NCI-H146 treated with DMSO at 0.1 percent for 48 hours (cell line): ENCODE measurements around the gene PRKCE.
A peak's percentile ranks its signal among the peaks of the same experiment; 100 is the strongest.

Experiments used
- DNase-seq: peaks from one replicate; lab custom pipeline; 2025; ENCODE audit not compliant: unreplicated experiment; lab: John Stamatoyannopoulos, UW

Gene PRKCE

DNA sequence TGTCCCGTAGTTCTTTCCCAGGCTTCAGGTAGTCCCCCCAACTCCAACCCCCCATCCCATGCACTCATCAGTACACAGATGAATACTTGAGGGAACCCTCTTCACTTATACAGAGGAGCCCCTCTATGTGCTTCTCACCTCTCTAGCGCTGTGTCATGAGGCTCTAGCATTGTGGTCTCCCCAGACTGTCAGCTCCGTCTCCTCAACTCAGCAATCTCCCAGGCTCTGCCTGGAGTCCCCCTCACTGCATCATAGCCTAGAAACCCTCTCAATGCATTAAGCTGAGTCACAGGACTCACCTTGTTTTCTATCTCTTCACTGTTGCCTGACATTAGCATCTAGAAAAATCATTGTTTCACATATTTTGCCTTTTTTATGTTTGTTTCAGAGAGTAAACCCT is 20.2 kb upstream of the PRKCE start:
- no peak for DNase-seq

DNA sequence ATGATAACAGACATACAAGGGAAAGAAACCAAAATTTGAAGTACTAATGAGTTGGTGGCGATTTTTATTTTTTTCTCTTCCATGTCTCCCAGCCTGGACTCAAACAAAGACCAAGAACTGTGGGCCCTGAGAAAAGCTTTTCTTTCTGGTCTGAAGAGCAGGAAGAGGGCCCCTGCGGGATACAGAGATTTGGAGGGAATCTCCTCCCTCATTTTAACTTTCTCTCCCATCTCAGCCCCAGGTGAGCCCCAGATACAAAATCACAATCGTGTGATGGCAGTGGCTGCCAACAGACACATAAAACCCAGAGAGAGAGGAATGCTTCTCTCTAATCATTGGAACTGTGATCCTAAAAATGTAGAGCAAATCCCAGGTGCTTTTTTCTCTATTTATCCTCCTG is 19.5 kb upstream of the PRKCE start:
- DNase-seq, result no peak

DNA sequence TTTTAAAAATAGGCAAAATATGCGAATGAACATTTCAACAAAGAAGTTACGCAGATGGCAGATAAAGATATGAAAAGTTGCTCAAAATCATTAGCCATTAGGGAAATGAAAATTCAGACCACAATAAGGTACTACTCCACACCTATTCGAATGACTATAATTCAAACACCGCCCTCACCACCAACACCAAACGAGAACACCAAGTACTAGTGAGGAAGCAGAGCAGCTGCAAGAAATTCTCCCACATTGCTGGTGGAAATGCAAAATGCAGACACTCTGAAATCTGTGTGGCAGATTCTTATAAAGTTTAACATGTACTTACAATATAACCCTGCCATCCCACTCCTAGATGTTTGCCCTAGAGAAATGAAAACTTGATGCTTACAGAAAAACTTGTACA is 17.3 kb upstream of the PRKCE start:
- DNase-seq, result no peak

DNA sequence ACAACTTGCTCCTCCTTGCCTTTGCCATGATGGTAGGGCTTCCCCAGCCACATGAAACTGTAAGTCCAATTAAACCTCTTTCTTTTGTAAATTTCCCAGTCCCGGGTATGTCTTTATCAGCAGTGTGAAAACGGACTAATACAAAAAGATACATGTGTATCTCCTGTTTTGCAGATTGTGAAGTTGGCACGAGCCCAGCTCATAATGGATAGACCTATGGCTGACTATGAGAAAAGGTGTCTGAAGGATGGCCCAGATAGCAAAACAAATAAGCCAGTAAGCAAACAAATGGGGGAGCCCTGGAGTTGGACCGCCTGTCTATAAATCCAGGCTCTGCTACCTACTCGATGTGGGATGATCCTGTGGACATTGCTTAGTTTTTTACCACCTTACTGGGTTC is 15.5 kb upstream of the PRKCE start:
- peak; percentile 31 for DNase-seq

DNA sequence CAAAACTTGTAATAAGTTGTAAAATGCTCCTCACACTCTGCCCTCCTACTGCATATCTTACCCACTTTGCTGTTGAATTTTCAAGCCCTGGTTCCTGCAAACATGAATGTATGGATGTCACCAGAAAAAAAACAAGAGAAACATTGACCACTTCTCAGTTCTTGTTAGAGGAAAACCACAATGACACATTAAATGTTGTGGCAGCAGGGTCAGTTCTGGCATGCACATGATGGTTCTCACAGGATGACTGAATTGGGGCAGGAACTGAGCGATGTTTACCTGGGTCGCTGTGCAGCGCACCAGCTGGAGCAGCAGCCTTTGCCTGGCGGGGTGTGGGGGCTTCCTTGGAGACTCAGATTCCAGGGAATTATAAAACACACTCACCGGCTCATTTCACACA is 14.0 kb upstream of the PRKCE start:
- no peak for DNase-seq

DNA sequence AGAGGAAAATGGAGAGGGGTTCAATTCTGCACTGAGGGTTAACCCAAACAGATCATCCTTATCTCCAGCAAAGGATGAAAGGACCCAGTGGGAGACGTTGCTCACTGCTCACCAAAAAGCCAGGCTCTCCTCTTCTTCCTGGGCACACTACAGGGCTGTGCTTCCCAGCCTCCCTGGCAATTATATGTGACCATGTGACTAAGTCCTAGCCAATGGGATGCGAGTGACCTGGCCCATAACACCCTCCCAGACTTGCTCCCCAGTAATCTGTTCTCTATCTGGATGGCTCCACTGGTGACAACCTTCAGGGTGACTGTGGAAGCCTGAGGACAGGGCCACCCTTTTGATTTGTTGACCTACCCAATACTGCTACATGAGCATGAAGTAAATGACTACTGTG is 10.9 kb upstream of the PRKCE start:
- no peak for DNase-seq

DNA sequence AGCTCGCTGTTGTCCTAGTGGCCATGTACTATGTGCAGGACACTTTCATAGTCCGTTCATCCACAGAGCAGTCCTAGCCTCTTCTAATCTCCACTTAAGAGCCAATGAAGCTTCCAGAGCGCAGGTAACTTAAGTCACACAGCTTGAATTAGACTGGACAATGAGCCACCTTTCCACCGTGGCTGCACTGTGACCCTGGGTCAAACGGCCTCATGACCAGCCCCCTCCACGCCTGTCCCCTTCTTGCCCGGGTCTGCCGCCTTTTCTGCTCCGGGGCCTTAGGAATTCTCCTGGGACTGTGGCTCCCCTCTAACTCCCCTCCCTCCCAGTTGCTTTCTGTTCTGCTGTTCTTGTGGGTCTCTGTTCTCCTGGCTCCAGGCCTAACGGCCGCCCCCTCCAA is 8.4 kb upstream of the PRKCE start:
- DNase-seq, result no peak

DNA sequence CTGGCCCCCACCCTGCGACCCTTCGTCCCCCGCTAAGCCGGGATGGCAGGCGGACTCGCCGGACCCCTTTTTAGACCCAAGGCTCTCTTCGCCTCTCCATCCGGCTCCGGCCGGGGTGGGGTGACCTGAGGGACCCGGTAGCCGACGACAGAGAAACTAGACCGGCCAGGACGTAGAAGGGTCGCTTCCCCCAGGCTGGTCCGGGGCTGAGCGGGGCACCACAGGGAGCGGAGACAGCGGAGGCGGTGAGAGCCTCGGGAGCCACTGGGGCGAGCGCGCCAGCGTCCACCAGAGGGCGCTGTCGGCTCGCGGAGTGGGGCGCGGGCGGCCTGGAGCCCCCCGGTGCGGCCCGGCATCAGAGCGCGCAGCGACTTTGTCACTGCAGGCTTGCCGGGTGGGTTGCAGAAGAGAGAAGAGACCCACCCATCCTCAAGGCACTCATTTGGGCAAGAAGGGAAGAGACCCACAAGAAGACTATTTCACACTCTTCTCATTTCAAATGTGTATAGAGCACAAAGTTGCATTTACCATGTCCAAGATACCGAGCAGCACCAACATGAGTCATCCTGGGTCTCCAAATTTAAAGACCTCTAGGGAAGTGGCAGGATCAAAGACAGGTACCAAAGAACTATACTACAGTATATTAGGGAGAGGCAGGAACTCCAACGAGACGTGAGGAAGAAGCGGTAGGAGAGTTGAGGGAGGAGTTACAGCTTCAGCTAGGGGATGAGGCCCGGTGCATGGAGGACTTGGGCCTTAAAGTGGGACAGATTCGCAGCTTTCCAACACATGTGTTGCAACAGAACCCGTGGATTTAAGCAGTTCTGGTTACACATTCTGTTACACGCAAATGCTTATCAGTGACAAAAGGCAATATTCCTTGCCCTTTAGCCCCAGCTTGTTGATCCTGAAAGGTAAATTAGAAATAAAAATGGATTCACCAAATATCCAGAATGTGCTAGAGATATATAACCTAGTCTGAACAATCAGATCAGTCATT is 7.6 kb upstream of the PRKCE start:
- DNase-seq, result peak; percentile 39

DNA sequence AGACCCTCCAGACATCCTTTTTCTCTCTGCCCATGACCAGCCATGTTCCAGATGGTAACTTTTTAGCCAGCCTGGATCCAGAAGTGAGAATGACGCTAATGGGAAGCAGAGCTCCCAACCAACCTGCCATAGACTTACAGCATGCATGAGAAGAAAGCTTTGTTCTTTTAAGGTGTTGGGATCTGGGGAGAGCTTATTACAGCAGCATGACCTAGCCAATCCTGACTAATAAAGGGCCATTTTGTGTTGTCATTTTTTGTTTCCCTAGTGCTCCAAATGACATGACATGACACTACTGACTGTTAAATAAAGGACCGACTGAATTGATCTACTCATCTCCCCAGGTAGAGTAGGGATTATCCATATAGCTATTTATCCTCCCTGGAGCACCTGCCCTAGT is 5.2 kb upstream of the PRKCE start:
- DNase-seq, result no peak

DNA sequence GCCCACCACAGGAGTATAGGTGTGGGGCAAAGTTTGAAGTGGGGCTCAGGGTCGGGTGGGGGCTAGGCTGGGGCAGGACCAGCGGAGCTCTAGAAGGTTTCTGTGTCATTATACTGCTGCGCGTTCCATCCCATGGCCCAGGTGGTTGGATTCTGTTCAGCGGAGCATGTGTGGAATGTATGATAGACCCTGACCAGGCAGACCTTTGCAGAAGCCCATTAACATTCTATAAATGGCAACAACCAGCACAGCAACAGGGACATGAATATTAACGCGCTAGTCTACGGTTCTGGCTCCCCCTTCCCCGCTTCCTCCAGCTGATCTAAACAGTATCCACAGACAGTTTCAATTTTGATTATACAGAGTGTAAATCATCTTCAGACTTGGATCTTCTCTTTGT is 4.1 kb upstream of the PRKCE start:
- no peak for DNase-seq

DNA sequence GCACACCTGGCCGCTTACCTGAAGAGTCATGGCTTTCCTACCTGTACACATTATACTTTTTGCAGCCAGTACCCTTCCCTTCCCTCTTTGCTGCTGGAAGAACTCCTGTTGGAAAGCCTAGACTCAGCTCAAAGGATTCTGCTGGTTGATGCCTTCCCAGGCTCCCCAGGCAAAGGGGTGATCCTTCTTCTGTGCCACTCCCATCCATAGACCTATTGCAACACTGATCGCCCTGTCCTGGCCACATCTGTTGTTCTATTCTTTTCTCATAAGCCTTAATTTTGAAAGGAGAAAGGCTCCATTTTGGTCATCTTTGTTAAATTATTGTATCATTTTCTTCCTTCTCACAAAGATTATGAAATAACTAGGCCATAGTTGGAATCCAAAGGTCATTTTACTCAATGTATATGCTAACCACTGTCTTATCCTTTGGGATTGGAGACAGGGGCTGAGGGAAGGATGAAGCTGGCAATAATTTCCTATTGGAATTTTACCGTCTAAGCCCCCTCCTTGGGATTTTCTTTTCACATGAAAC is 3.4 kb upstream of the PRKCE start:
- DNase-seq, result no peak

DNA sequence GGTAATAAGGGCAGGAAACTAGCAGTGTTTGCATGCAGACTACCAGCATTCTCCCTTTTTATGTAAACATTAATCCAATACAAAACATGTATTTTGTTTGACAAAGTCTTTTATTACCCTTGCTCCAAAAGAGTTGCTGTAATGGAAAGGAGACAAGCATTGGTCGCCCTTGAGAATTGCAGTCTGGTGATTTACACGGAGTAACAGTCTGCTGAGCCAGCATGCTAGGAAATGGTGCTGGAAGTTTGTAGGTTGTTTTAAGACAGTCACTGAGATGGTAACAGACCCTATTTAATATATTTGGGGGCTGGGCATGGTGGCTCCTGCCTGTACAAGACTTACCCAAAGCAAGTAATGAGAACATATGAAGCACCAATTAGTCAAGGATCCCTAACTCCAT is 2.8 kb upstream of the PRKCE start:
- DNase-seq, result no peak

DNA sequence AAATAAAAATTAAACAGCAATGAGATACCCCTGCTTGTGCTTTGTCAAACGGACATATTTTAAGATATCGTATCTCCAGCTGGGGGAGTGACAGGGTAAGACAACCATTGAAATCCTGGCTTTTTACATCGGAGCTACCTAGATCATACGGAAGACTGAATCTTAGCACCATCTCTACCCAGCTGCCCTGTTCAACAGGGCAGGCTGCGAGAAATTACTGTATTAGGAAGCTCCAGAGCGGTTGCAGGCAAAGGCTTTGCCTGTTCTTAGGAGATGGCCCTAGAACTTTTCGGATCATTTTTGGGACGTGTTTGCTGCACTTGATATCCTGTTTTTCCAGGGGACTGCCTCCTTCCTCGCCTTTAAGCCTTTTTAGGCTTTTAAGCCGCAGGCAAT is 2.0 kb upstream of the PRKCE start:
- no peak for DNase-seq

DNA sequence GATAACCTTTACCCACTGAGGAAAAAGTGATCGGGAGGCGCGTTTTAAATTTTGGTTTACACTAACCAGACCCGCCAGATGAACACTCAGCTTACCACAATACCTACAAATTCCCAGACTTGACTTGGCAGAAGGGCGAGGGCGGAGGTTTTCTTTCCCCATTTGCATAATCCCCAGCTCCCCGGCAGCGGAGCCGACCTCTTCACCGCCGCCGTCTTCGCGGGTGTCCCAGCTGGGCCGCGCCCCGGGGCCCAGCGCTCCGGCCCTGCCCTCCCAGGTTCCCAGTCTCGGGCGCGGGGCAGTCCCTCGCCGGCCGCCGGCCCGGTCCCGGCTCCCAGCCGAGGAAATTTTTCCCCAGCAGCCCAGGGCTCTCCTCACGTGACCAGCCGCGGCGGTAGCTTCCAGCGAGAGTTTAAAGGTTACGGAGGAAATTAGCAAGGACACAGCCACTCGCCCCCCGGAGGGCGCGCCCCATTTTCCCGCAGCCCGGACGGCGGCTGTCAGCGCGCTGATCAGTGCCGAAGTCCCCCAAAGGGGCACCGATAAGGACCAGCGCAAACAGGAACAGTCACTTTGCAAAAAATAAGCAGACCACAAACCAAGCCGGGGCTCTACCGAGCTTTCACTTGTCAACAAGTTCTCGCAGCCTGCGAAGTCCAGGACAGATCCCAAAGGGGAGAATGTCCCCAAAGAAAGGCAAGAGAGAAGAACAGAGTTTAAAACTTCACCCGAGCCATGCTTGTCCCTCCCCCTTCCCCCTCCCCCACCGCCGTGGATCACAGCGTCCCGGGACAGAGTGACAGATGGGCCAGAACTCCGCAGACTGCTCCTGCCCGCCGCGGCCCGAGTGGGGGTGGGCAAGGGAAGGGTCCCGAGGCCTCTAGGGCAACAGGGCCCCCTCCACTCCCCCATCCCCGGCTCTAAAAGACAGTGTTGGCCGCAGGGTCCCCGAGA is 1.3 kb upstream of the PRKCE start:
- no peak for DNase-seq

DNA sequence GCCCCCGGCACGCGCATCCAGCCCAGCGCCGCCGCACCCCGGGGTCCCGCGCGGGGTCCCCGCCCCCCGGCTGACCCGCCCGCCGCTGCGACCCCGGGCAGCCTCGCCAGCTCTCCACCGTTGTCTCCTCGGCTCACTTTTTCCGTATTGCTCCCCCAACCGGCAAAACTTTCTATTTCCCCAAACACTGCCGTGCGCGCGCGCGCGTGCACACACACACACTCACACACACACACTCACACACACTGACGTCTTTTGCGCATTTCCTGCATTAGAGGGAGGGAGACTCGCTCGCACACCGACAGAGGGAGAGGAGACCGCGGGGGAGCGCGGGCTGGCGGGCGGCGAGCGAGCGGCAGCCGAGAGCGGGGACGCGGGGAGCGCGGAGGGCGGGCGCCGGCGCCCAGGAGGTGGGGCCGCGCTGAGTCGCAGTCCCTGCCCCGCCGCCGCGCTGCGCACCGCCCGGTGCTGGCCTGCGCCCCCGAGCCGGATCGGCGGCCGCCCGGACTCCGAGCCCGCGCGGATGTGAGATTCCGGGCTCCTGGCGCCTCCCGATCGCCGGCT is 542 bp upstream of the PRKCE start:
- DNase-seq, result peak; percentile 73

DNA sequence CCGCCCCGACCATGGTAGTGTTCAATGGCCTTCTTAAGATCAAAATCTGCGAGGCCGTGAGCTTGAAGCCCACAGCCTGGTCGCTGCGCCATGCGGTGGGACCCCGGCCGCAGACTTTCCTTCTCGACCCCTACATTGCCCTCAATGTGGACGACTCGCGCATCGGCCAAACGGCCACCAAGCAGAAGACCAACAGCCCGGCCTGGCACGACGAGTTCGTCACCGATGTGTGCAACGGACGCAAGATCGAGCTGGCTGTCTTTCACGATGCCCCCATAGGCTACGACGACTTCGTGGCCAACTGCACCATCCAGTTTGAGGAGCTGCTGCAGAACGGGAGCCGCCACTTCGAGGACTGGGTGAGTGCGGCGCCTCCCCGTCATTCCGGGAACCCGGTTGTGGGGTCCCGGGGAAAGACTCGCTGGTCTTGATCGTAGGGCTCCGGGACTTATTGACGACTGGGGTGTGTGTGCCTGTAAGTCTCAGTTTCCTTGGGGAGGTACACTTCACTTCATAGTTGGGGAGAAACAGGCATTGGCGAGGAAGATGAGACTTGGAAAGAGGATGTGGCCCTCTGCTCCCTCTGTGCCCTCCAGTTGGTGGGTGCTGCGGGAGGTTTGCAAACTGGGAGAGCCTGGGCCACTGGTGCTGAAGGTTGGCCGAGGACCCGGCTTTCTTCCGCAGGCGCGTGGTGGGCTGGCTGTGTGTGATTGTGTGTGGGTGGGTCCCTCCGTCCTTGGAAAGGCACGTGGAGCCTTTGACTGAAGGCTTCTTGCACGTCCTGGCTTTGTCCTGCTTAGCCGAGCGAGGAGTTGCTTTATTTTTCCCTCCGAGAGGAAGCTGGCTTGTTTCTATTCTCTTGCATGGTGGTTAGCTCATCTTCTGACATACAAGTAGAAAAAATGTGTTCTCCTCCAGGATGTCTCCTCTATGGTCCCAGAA is 886 bp downstream of the PRKCE start:
- DNase-seq, result peak; percentile 32

DNA sequence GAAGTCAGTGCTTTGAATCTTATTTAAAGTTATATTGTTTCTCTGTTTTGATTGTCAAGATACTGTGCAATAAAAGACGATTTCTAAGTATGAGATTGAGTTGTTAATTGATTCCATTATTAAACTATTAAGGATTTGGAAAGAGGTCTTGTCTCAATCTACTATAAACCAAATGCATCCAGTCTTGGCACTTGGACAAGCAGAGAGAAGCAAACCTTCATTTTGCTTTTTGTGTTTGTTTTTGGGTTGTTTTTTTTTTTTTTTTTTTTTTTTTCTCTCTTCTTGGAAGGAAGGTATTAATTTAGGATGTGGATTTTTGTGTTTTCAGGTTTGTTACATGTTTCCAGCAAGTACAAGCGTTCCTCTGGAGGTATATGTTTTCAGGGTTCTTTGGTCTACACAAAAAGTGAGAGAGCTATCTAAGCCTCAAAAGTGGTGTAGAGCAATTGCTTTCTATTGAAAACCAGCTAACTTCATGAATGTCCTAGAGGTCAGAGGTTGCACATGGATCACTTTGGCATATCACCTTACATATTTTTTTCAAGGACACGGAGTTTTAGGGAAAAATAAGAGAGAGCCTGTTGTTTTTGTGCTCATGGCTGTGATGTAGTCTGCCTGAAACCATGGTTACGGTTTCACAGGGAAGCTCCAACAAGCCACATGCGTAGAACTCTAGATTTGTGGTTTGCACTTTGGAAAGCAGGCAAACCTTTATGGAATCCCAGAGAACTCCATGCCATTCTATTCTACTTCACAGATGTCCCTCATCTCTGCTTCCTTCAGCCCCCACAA is 1.8 kb downstream of the PRKCE start:
- DNase-seq, result no peak

DNA sequence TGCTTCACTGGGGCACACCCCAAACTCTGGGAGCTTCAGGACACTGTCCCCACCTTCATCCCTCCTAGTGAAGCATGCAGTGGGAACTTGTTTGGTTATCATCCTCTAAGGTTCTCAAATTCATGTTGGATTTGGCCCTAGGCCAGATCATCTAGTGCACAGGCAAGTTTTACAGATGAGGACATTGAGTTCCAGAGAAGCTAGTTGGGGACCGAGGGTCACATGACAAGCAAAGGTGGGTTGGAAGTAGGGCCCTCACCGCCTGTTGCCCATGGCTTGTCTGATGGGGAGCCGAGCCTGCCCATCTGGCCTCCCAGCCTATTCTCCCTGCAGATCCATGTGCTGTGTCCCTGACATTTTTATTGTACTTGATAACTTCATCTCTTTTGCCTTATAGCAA is 2.8 kb downstream of the PRKCE start:
- no peak for DNase-seq

DNA sequence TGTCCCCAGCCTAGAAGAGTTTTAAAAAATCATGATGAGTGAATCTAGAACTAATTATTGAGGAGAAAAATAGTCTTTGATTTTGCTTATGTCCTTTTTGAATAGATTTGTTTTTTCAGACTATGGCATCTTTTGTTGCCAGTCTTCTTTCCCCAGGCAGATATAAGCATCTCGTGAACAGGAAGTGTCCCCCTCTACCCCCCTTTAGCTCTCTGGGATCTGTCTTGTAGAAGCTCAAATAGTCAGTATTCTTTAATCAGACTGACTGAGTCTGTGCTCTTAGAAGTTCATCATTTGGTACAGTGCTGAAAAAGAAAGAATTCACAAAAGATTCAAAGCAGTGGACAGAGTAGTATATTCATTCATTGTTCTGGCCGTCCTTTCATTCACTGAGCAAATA is 10.4 kb downstream of the PRKCE start:
- DNase-seq, result no peak
